IMR-90 (cell line): Measurements from ENCODE around the gene PLXNA4. TPM values are rescaled to one million over a fixed set of nuclear protein-coding genes. Genes with fewer than 3 reads are reported as not detected.

Experiments
- ATAC-seq: fragments of 200-7000 bp; cut with Tn5 transposase; 2 replicates; pipeline ENCODE4 v1.9.1; 2020; ENCODE audit warnings: low read depth, mild to moderate bottlenecking, moderate library complexity
- BruUV-seq: library from RNA; stranded (reverse); fragments of 400-500 nt; replicated peaks from 2 replicates; lab custom pipeline; 2021; lab: Mats Ljungman, UMichigan
- CTCF ChIA-PET: fragments of 300-600 bp; formaldehyde crosslinking; extraction: SDS; loops from one replicate; lab custom pipeline; 2021; ENCODE audit warnings: antibody characterized with exemption; lab: Yijun Ruan, JAX
- POLR2A ChIA-PET: fragments of 300-600 bp; sonication (Branson Sonifier 250); formaldehyde crosslinking; loops from one replicate; lab custom pipeline; 2022; ENCODE audit warnings: antibody characterized with exemption; ENCODE audit not compliant: unreplicated experiment; lab: Charles Lee
- DNase-seq: peaks from one replicate; pipeline ENCODE4 v3.0.0; 2013
- H2AFZ ChIP-seq: replicated peaks from 2 replicates; pipeline ENCODE3; 2013; ENCODE audit warnings: low read length, mild to moderate bottlenecking; ENCODE audit not compliant: poor library complexity
- H2AK5ac ChIP-seq: 2 replicates; pipeline ENCODE4 v1.6.1; 2013; ENCODE audit warnings: low read depth, low read length, inconsistent platforms
- H2AK9ac ChIP-seq: replicated peaks from 2 replicates; pipeline ENCODE3; 2013; ENCODE audit warnings: mild to moderate bottlenecking, low read depth, low read length, moderate library complexity; ENCODE audit not compliant: poor library complexity
- H2BK120ac ChIP-seq: 2 replicates; pipeline ENCODE4 v1.6.1; 2013; ENCODE audit warnings: low read depth, low read length, inconsistent platforms
- H2BK15ac ChIP-seq: 3 replicates; pipeline ENCODE4 v1.6.1; 2013; ENCODE audit warnings: low read depth, low read length, inconsistent platforms
- H2BK20ac ChIP-seq: 2 replicates; pipeline ENCODE4 v1.6.1; 2013; ENCODE audit warnings: low read depth, mild to moderate bottlenecking, inconsistent platforms, low read length, moderate library complexity
- H2BK5ac ChIP-seq: 2 replicates; pipeline ENCODE4 v1.6.1; 2013; ENCODE audit warnings: mild to moderate bottlenecking, low read depth, low read length, inconsistent platforms; ENCODE audit not compliant: poor library complexity, severe bottlenecking
- H3K14ac ChIP-seq: replicated peaks from 2 replicates; pipeline ENCODE4 v1.6.1; 2013; ENCODE audit warnings: low read depth, low read length, inconsistent platforms
- H3K18ac ChIP-seq: 2 replicates; pipeline ENCODE4 v1.6.1; 2013; ENCODE audit warnings: low read depth, low read length, control low read depth
- H3K23ac ChIP-seq: 2 replicates; pipeline ENCODE4 v1.6.1; 2013; ENCODE audit warnings: low read depth, low read length, inconsistent platforms
- H3K27ac ChIP-seq: 2 replicates; pipeline ENCODE4 v1.5.1; 2013; ENCODE audit warnings: mild to moderate bottlenecking, control low read depth, low read length; ENCODE audit not compliant: insufficient read depth
- H3K27me3 ChIP-seq: 2 replicates; pipeline ENCODE4 v1.6.1; 2013; ENCODE audit warnings: low read length; ENCODE audit not compliant: control insufficient read depth, insufficient read depth
- H3K36me3 ChIP-seq: 2 replicates; pipeline ENCODE4 v1.6.1; 2013; ENCODE audit warnings: low read length, mixed read lengths; ENCODE audit not compliant: control insufficient read depth, insufficient read depth
- H3K4ac ChIP-seq: 2 replicates; pipeline ENCODE4 v1.6.1; 2013; ENCODE audit warnings: low read depth, low read length, inconsistent platforms
- H3K4me1 ChIP-seq: 2 replicates; pipeline ENCODE4 v1.6.1; 2013; ENCODE audit warnings: low read length, mixed read lengths; ENCODE audit not compliant: control insufficient read depth, insufficient read depth
- H3K4me2 ChIP-seq: 2 replicates; pipeline ENCODE4 v1.6.1; 2013; ENCODE audit warnings: low read depth, mild to moderate bottlenecking, control low read depth, low read length, moderate library complexity
- H3K4me3 ChIP-seq: 2 replicates; pipeline ENCODE4 v1.5.1; 2013; ENCODE audit warnings: low read depth, mild to moderate bottlenecking, control low read depth, low read length, moderate library complexity; ENCODE audit not compliant: insufficient read depth
- H3K56ac ChIP-seq: 2 replicates; pipeline ENCODE4 v1.6.1; 2013; ENCODE audit warnings: low read length, inconsistent platforms; ENCODE audit not compliant: insufficient read depth; ENCODE audit errors: extremely low read depth
- H3K79me1 ChIP-seq, 2 experiments: 2 replicates each; pipeline ENCODE4 v1.6.1; 2013; ENCODE audit warnings: low read length in 2 of 2, inconsistent platforms in 1 of 2, low read depth in 1 of 2
- H3K9ac ChIP-seq: 2 replicates; pipeline ENCODE4 v1.6.1; 2013; ENCODE audit warnings: low read depth, low read length, control low read depth
- H3K9me1 ChIP-seq: 2 replicates; pipeline ENCODE4 v1.6.1; 2013; ENCODE audit warnings: low read length, inconsistent platforms; ENCODE audit not compliant: insufficient read depth
- H3K9me3 ChIP-seq: 2 replicates; pipeline ENCODE4 v1.6.1; 2013; ENCODE audit warnings: low read length; ENCODE audit not compliant: control insufficient read depth, insufficient read depth
- H4K20me1 ChIP-seq: 2 replicates; pipeline ENCODE4 v1.6.1; 2013; ENCODE audit warnings: low read length, inconsistent platforms; ENCODE audit not compliant: insufficient read depth
- H4K5ac ChIP-seq: 2 replicates; pipeline ENCODE4 v1.6.1; 2013; ENCODE audit warnings: mild to moderate bottlenecking, low read depth, low read length, control low read depth
- H4K8ac ChIP-seq, 2 experiments: 2 replicates each; pipeline ENCODE4 v1.6.1; 2013; ENCODE audit warnings: low read depth in 2 of 2, low read length in 2 of 2, control low read depth in 1 of 2, inconsistent platforms in 1 of 2
- H4K91ac ChIP-seq: 2 replicates; pipeline ENCODE4 v1.6.1; 2013; ENCODE audit warnings: low read depth, low read length, inconsistent platforms; ENCODE audit not compliant: insufficient read depth
- CEBPB ChIP-seq: IDR thresholded peaks from 2 replicates; pipeline ENCODE4 v1.6.1; 2012; ENCODE audit warnings: low read depth, low read length, improper control_type of control experiment
- CHD1 ChIP-seq: IDR thresholded peaks from 2 replicates; pipeline ENCODE4 v1.6.1; 2012; ENCODE audit warnings: low read depth, low read length, improper control_type of control experiment
- MAZ ChIP-seq: IDR thresholded peaks from 2 replicates; pipeline ENCODE4 v1.6.1; 2012; ENCODE audit warnings: low read depth, mild to moderate bottlenecking, low read length, improper control_type of control experiment, moderate library complexity, borderline replicate concordance
- NFE2L2 ChIP-seq: fragments of 150-350 bp; IDR thresholded peaks from 2 replicates; pipeline ENCODE4 v1.6.1; 2016; ENCODE audit warnings: low read depth, mild to moderate bottlenecking, low read length
- POLR2A ChIP-seq: IDR thresholded peaks from 2 replicates; pipeline ENCODE4 v1.6.1; 2012; ENCODE audit warnings: mild to moderate bottlenecking, low read depth, low read length
- WGBS, 2 experiments: methylation state at CpG; one replicate each; pipeline versions ENCODE4 v1.1.5 to v1.1.7; 2013; ENCODE audit warnings: missing lambda C conversion rate in 2 of 2; ENCODE audit not compliant: insufficient read length in 1 of 2; ENCODE audit errors: extremely low coverage in 2 of 2; 5-methylcytosine and 5-hydroxymethylcytosine counted together
- dilution Hi-C: fragments of 300-500 bp; cut with HindIII; formaldehyde crosslinking; loops from one replicate; pipeline ENCODE4 v1.14.3; 2018; ENCODE audit warnings: low sequenced_read_pairs; ENCODE audit not compliant: unreplicated experiment
- in situ Hi-C: fragments of 300-500 bp; cut with MboI; formaldehyde crosslinking; loops from 3 replicates; pipeline ENCODE4 v1.14.3; 2019; ENCODE audit warnings: low sequenced_read_pairs, inconsistent platforms, mixed read lengths
- intact Hi-C: fragments of 100-400 bp; cut with micrococcal nuclease; formaldehyde crosslinking; loops from 2 replicates; pipeline ENCODE4 v1.10.0; 2022
- polyA plus RNA-seq, 3 experiments: library from polyadenylated mRNA; depleted of rRNA; stranded (reverse); fragments of >200 nt; gene quantifications; 2 replicates each; pipeline ENCODE4 v1.2.3, GENCODE V29; 2012; ENCODE audit warnings: low replicate concordance in 1 of 3
- total RNA-seq: library from RNA; depleted of rRNA; stranded (reverse); fragments of >200 nt; gene quantifications from 2 replicates; pipeline ENCODE4 v1.2.3, GENCODE V29; 2012

PLXNA4 gene
- total and polyA plus RNA-seq, 2 of the 4 experiments (the other 2 are of a cell fraction): under 0.01 TPM

- H3K4me3 ChIP-seq: no peak overlapping the region
- TF ChIP-seq POLR2A: no peak
- no peak for TF ChIP-seq MAZ
- no peak for TF ChIP-seq NFE2L2
- TF ChIP-seq CEBPB: no peak
- no peak for TF ChIP-seq CHD1
- H4K8ac ChIP-seq: no peak overlapping the region
- no peaks in the 10 kb centered on the region for H4K20me1 ChIP-seq
- ATAC-seq (no peak), DNase-seq (no peak)
- H2BK20ac ChIP-seq: no peak overlapping the region
- no peak overlapping the region for H4K5ac ChIP-seq
- POLR2A ChIA-PET: no interaction called here
- no peak overlapping the region for H2AK9ac ChIP-seq
- H3K9me3 ChIP-seq: no peaks in the 10 kb centered on the region
- no peaks in the 10 kb centered on the region for H3K9me1 ChIP-seq
- H2BK120ac ChIP-seq: no peak overlapping the region
- dilution Hi-C loops: no loop called here
- intact Hi-C loops: no loop called here
- H3K56ac ChIP-seq: no peak overlapping the region
- no CpG with 5 or more reads among the region's 3 CpGs for WGBS, 2 experiments
- H3K18ac ChIP-seq: no peak overlapping the region
- H3K14ac ChIP-seq: no peak overlapping the region
- in situ Hi-C loops: no loop called here
- no peak overlapping the region for H2AK5ac ChIP-seq
- H3K4me1 ChIP-seq: no peaks in the 10 kb centered on the region
- H4K91ac ChIP-seq: no peak overlapping the region
- H2AFZ ChIP-seq: no peak overlapping the region
- no peaks in the 10 kb centered on the region for H3K79me1 ChIP-seq
- no peak overlapping the region for H3K4me2 ChIP-seq
- peaks cover 1% of the 10 kb centered on the region; the same call in 1 of the 2 replicates for H3K27me3 ChIP-seq
- H3K36me3 ChIP-seq: no peaks in the 10 kb centered on the region
- no TSS peak for BruUV-seq
- H3K9ac ChIP-seq: no peak overlapping the region
- H2BK5ac ChIP-seq: no peak overlapping the region
- no peak overlapping the region for H3K4ac ChIP-seq
- H3K23ac ChIP-seq: no peak overlapping the region
- CTCF ChIA-PET: no interaction called here
- no peak overlapping the region for H3K27ac ChIP-seq
- H2BK15ac ChIP-seq: no peak overlapping the region
Measured at GRCh38 chr7:132110692-132111091, 465.6 kb downstream of the PLXNA4 start.
